Effector memory CD8-positive, alpha-beta T cell (primary cell): ENCODE data around the gene ARMC9.
A peak's percentile ranks its signal among the peaks of the same experiment; 100 is the strongest.

Source experiments
- ATAC-seq: fragments of 150-1000 bp; cut with Tn5 transposase; replicated peaks from 2 replicates; pipeline ENCODE4 v1.10.0; 2021; ENCODE audit warnings: mild to moderate bottlenecking, moderate library complexity
- DNase-seq, 3 experiments: peaks; one replicate each; pipeline ENCODE4 v3.0.0; 2021
- H3K27ac Mint-ChIP-seq, 2 donors: one replicate each; pipeline ENCODE4 v1.8.0; 2022; ENCODE audit warnings: mild to moderate bottlenecking in 2 of 2, mixed read lengths in 2 of 2, moderate library complexity in 2 of 2
- H3K27me3 Mint-ChIP-seq, 2 donors: one replicate each; pipeline ENCODE4 v1.8.0; 2022; ENCODE audit warnings: mixed read lengths in 2 of 2
- H3K36me3 Mint-ChIP-seq: one replicate; pipeline ENCODE4 v1.8.0; 2022; ENCODE audit warnings: mild to moderate bottlenecking, moderate library complexity, mixed read lengths; ENCODE audit not compliant: insufficient read depth
- H3K4me1 Mint-ChIP-seq, 2 donors: one replicate each; pipeline ENCODE4 v1.8.0; 2022; ENCODE audit warnings: low read depth in 2 of 2, mixed read lengths in 2 of 2
- H3K4me3 Mint-ChIP-seq, 2 donors: one replicate each; pipeline ENCODE4 v1.8.0; 2022; ENCODE audit warnings: mild to moderate bottlenecking in 2 of 2, mixed read lengths in 2 of 2, moderate library complexity in 2 of 2
- H3K9me3 Mint-ChIP-seq, 2 donors: one replicate each; pipeline ENCODE4 v1.8.0; 2022; ENCODE audit warnings: mixed read lengths in 2 of 2

The ARMC9 gene

GRCh38 chr2:231360881-231361371 lies 162.5 kb downstream of the ARMC9 start:
- no peak for ATAC-seq
- H3K36me3 Mint-ChIP-seq, result no peaks in the 10 kb centered on the region
- DNase-seq, result no peak
- H3K9me3 Mint-ChIP-seq, result no peaks in the 10 kb centered on the region
- H3K4me1 Mint-ChIP-seq, result peaks cover 11 to 18% of the 10 kb centered on the region in 2 donors
- H3K27ac Mint-ChIP-seq, result no peak overlapping the region
- peaks cover under 1 to 16% of the 10 kb centered on the region in 2 donors for H3K27me3 Mint-ChIP-seq
- H3K4me3 Mint-ChIP-seq, result no peak overlapping the region

- Mint-ChIP-seq H3K27ac (peak overlapping the region; percentile 81 to 89), H3K27me3 (peaks cover 0 to 16% of the 10 kb centered on the region in 2 donors), H3K36me3 (no peaks in the 10 kb centered on the region), H3K4me1 (peaks cover 11 to 18% of the 10 kb centered on the region in 2 donors), H3K9me3 (no peaks in the 10 kb centered on the region), H3K4me3 (no peak overlapping the region)
- ATAC-seq, result peak; percentile 87
- peak in 1 of 3 experiments; percentile 4 for DNase-seq
Measured at GRCh38 chr2:231361701-231362554, 163.5 kb downstream of the ARMC9 start.

- Mint-ChIP-seq H3K9me3 (no peaks in the 10 kb centered on the region), H3K27me3 (peaks cover 0 to 16% of the 10 kb centered on the region in 2 donors), H3K27ac (peak overlapping the region; percentile 81 to 89), H3K4me1 (peaks cover 11 to 18% of the 10 kb centered on the region in 2 donors), H3K4me3 (peak overlapping the region in 1 of 2 donors; percentile 17), H3K36me3 (no peaks in the 10 kb centered on the region)
- DNase-seq (no peak), ATAC-seq (peak; percentile 36)
Measured at GRCh38 chr2:231362555-231363184, 164.2 kb downstream of the ARMC9 start.

- no peak for ATAC-seq
- H3K4me3 Mint-ChIP-seq, result no peak overlapping the region
- H3K27me3 Mint-ChIP-seq, result peaks cover 0 to 16% of the 10 kb centered on the region in 2 donors
- H3K9me3 Mint-ChIP-seq, result no peaks in the 10 kb centered on the region
- no peaks in the 10 kb centered on the region for H3K36me3 Mint-ChIP-seq
- H3K4me1 Mint-ChIP-seq, result peaks cover 11 to 20% of the 10 kb centered on the region in 2 donors
- no peak for DNase-seq
- H3K27ac Mint-ChIP-seq, result no peak overlapping the region
Measured at GRCh38 chr2:231364061-231364460, 165.6 kb downstream of the ARMC9 start.

GRCh38 chr2:231364961-231365810 lies 166.8 kb downstream of the ARMC9 start:
- no peak for ATAC-seq
- Mint-ChIP-seq H3K4me3 (no peak overlapping the region), H3K9me3 (no peaks in the 10 kb centered on the region), H3K4me1 (peaks cover 11 to 20% of the 10 kb centered on the region in 2 donors), H3K27ac (no peak overlapping the region), H3K27me3 (peaks cover 0 to 16% of the 10 kb centered on the region in 2 donors), H3K36me3 (no peaks in the 10 kb centered on the region)
- DNase-seq, result no peak

- no peaks in the 10 kb centered on the region for H3K36me3 Mint-ChIP-seq
- ATAC-seq (no peak), DNase-seq (no peak)
- no peak overlapping the region for H3K4me3 Mint-ChIP-seq
- peaks cover 0 to 11% of the 10 kb centered on the region in 2 donors for H3K27me3 Mint-ChIP-seq
- H3K4me1 Mint-ChIP-seq, result peaks cover 6 to 13% of the 10 kb centered on the region in 2 donors
- H3K9me3 Mint-ChIP-seq, result no peaks in the 10 kb centered on the region
- H3K27ac Mint-ChIP-seq, result no peak overlapping the region
Measured at GRCh38 chr2:231367178-231367577, 168.7 kb downstream of the ARMC9 start.

GRCh38 chr2:231369580-231370428 lies 171.4 kb downstream of the ARMC9 start:
- no peaks in the 10 kb centered on the region for H3K36me3 Mint-ChIP-seq
- ATAC-seq, result no peak

GRCh38 chr2:231370429-231370748 lies 172.0 kb downstream of the ARMC9 start:
- no peaks in the 10 kb centered on the region for H3K9me3 Mint-ChIP-seq
- H3K27me3 Mint-ChIP-seq, result no peaks in the 10 kb centered on the region
- no peak for DNase-seq
- no peaks in the 10 kb centered on the region for H3K36me3 Mint-ChIP-seq
- H3K4me1 Mint-ChIP-seq, result peaks cover 0 to 2% of the 10 kb centered on the region in 2 donors
- ATAC-seq, result no peak
- no peak overlapping the region for H3K4me3 Mint-ChIP-seq
- H3K27ac Mint-ChIP-seq, result no peak overlapping the region

More at GRCh38 chr2:231369580-231370428, 171.4 kb downstream of the ARMC9 start:
- Mint-ChIP-seq H3K4me1 (peaks cover 0 to 3% of the 10 kb centered on the region in 2 donors), H3K9me3 (no peaks in the 10 kb centered on the region), H3K27ac (no peak overlapping the region), H3K4me3 (no peak overlapping the region), H3K27me3 (no peaks in the 10 kb centered on the region)
- no peak for DNase-seq

GRCh38 chr2:231370749-231371429 lies 172.5 kb downstream of the ARMC9 start:
- H3K36me3 Mint-ChIP-seq, result no peaks in the 10 kb centered on the region
- H3K4me3 Mint-ChIP-seq, result no peak overlapping the region
- ATAC-seq (no peak), DNase-seq (no peak)
- H3K9me3 Mint-ChIP-seq, result no peaks in the 10 kb centered on the region
- no peaks in the 10 kb centered on the region for H3K27me3 Mint-ChIP-seq
- peaks cover 0 to 2% of the 10 kb centered on the region in 2 donors for H3K4me1 Mint-ChIP-seq
- H3K27ac Mint-ChIP-seq, result no peak overlapping the region

- Mint-ChIP-seq H3K27ac (no peak overlapping the region), H3K4me1 (peaks cover 0 to 2% of the 10 kb centered on the region in 2 donors), H3K9me3 (no peaks in the 10 kb centered on the region), H3K4me3 (no peak overlapping the region), H3K36me3 (no peaks in the 10 kb centered on the region), H3K27me3 (peaks cover under 1 to 2% of the 10 kb centered on the region in 2 donors)
- ATAC-seq (no peak), DNase-seq (no peak)
Measured at GRCh38 chr2:231371430-231372054, 173.1 kb downstream of the ARMC9 start.

- DNase-seq (no peak), ATAC-seq (no peak)
- Mint-ChIP-seq H3K4me1 (peaks cover 0 to 2% of the 10 kb centered on the region in 2 donors), H3K9me3 (no peaks in the 10 kb centered on the region), H3K27ac (no peak overlapping the region), H3K4me3 (no peak overlapping the region), H3K27me3 (peaks cover 8 to 10% of the 10 kb centered on the region in 2 donors), H3K36me3 (no peaks in the 10 kb centered on the region)
Measured at GRCh38 chr2:231372326-231372725, 173.9 kb downstream of the ARMC9 start.

- DNase-seq (no peak), ATAC-seq (no peak)
- peaks cover 0 to 1% of the 10 kb centered on the region in 2 donors for H3K4me1 Mint-ChIP-seq
- peaks cover 8 to 11% of the 10 kb centered on the region in 2 donors for H3K27me3 Mint-ChIP-seq
- no peak overlapping the region for H3K27ac Mint-ChIP-seq
- H3K9me3 Mint-ChIP-seq, result no peaks in the 10 kb centered on the region
- no peaks in the 10 kb centered on the region for H3K36me3 Mint-ChIP-seq
- H3K4me3 Mint-ChIP-seq, result no peak overlapping the region
Measured at GRCh38 chr2:231373184-231373583, 174.8 kb downstream of the ARMC9 start.
